HG02884 (cell line): Measurements from ENCODE around the gene WFDC11.
"Not testable (repeated sequence)": the region's sequence is repeated elsewhere in the genome, so short reads cannot be mapped to it uniquely, and the experiment has no call there.

ENCODE experiments used
- ATAC-seq: cut with Tn5 transposase; IDR thresholded peaks from one replicate; pipeline ENCODE4 v1.9.1; 2021; ENCODE audit warnings: mild to moderate bottlenecking, moderate library complexity; ENCODE audit not compliant: unreplicated experiment

Gene WFDC11

DNA sequence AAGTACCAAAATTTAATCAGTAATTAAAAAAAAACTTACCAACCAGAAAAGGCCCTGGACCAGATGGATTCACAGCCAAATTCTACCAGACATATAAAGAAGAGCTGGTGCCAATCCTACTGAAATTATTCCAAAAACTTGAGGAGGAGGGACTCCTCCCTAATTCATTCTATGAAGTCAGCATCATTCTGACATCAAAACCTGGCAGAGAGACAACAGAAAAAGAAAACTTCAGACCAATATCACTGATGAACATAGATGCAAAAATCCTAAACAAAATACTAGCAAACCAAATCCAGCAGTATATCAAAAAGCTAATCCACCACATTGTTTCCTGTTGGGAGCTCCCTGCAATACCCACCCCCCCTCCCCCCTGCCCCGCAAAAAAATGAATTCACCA lies at the start of gene WFDC11:
WFDC11 (minus strand) TSS at position 101 of the 400 bp plus-strand sequence. CDS start 19,639 bp downstream, outside the sequence.
- no peak for ATAC-seq

DNA sequence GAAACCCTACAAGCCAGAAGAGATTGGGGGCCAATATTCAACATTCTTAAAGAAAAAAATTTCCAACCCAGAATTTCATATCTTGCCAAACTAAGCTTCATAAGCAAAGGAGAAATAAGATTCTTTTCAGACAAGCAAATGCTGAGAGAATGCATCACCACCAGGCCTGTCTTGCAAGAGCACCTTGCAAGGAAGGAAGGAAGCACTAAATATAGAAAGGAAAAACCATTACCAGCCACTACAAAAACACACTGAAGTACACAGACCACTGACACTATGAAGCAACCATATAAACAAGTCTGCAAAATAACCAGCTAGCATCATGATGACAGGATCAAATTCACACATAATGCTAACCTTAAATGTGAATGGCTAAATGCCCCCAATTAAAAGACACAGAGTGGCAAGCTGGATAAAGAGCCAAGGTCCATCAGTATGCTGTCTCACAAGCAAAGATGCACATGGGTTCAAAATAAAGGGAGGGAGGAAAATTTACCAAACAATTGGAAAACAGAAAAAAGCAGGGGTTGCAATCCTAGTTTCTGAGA lies 46.2 kb upstream of the WFDC11 start:
- ATAC-seq: not testable (repeated sequence)

DNA sequence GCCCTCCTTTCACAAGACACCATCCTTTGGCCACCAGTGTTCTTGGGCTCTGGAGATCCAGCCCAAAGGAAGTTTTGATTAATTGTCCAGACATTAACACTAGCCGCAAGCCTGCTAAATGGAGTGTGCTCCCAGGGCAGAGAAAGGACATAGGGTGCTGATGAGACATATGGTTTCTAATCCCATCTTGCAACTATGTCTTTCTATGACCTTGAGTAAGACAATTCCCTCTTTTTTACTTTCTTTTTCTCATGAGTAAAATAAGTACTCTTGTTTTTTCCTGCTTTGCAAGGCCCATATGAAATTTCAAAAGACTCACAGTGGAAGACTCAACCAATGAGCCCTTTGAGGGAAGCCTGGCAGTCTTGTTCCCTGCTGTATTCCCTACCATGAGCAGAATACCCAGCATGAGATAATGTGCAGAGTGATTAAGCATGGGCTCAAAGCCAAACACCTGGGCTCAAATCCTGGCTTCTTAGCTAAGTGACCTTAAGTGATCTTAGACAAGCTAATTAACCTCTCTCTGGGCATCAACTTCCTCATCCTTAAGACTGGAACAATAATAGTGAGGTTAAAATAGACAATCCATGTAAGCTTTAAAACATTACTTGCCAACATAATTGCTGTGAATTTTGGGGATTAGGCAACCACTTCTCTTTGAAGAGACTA lies 35.1 kb upstream of the WFDC11 start, which contains the start of gene WFDC10B:
WFDC10B (minus strand) TSS at position 51 of the 669 bp plus-strand sequence. CDS start 19,027 bp downstream, outside the sequence.
- no peak for ATAC-seq

DNA sequence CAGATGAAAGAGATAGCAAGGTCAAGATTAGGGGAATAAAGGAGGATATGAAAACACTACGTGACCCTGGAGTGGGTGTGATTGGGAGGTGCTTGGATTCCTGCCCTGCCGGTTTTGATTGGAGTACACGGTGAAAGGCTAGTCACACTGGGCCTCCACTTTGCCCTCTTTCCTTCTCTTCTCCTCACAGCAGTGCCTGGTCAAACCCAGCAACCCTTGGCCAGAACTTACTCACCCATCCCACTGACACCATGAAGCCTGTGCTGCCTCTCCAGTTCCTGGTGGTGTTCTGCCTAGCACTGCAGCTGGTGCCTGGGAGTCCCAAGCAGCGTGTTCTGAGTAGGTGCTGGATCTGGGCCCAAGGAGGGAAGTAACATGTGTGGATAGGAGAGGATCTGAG lies 31.8 kb upstream of the WFDC11 start, which contains the start of gene WFDC13:
WFDC13 (plus strand) TSS at position 166 of the 400 bp plus-strand sequence; CDS start at position 252, 86 bp downstream.
- ATAC-seq: no peak

DNA sequence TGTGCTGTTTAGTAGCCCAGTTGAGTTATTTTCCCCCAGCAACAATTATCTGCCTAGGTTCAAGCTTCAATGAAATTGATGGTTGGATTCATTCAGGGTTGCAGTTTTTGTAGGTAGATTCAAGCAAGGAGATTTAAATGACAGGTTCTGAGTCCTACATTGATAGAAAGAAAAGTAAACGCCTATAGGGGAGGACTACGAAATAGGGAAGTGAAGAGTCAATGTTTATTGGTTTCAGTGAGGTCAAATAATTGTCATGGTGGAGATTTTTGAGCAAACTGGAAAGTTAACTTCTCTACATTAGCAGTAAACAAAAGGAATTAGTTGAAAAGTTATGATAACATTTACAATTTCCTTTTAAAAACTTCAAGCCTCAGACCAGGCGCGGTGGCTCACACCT lies 31.1 kb upstream of the WFDC11 start:
- no peak for ATAC-seq

DNA sequence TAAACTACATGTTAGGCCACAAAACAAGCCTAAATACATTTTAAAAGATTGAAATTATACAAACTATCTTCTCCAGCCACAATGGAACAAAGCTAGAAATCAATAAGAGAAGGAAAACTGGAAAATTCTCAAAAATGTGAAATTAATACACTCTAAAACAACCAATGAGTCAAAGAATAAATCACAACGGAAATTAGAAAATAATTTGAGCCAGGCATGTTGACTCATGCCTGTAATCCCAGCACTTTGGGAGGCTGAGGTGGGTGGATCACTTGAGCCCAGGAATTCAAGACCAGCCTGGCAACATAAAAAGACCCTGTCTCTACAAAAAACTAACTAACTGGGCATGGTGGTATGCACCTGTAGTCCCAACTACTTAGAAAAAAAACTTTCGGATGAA lies 25.5 kb upstream of the WFDC11 start:
- no peak for ATAC-seq

DNA sequence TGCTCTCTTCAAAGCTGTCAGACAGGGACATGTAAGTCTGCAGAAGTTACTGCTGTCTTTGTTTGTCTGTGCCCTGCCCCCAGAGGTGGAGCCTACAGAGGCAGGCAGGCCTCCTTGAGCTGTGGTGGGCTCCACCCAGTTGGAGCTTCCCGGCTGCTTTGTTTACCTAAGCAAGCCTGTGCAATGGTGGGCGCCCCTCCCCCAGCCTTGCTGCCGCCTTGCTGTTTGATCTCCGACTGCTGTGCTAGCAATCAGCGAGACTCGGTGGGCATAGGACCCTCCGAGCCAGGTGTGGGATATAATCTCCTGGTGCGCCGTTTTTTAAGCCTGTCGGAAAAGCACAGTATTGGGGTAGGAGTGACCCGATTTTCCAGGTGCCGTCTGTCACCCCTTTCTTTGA lies 23.3 kb upstream of the WFDC11 start:
- not testable (repeated sequence) for ATAC-seq

DNA sequence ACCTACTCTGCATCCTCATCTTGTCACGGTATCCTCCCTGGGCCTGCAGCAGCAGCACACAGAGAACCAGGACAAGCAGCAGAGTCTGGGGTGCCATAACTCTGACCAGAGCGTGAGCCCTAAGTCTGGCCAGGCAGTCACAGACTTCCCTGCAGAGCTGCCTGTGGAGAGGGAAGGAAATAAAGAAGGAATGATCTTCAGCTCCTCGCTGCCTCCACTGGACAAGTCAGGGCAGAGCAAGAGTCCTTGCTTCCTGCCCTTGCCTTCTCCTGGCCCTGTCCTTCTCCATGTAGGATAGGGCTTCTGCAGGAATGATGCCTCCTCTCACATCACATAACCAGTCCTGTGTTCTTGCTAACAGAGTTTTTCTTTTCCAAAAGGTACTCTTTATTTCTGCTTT lies 15.9 kb upstream of the WFDC11 start:
- no peak for ATAC-seq

DNA sequence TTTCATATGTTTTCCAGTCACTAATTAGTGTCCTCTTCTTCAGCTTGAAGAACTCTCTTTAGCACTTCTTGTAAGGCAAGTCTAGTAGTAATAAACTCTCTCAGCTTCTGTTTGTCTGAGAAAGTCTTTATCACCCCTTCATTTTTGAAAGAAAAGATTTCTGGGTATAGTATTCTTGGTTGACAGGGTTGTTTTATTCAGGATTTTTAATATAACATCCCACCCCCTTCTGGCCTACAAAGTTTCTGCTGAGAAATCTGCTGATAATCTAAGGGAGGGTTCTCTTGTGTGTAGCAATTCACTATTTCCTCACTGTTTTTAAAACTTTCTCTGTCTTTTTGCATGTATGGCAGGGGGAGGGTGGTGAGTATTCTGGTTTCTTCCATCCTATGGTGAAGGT lies 9.6 kb upstream of the WFDC11 start:
- no peak for ATAC-seq

DNA sequence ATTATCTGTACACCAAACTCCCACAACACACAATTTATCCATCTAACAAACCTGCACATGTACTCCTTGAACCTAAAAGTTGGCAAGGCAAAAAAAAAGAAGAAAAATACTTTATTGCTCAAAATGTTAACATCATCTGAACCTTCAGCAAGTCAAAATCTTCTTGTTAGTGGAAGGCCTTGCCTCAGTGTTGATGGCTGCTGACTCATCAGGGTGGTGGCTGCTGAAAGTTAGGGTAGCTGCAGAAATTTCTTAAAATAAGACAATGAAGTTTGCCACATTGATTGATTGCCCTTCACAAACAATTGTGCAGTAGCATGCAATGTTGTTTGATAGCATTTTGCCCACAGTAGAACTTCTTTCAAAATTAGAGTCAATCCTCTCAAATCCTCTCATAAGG lies 2.7 kb upstream of the WFDC11 start:
- ATAC-seq: no peak

DNA sequence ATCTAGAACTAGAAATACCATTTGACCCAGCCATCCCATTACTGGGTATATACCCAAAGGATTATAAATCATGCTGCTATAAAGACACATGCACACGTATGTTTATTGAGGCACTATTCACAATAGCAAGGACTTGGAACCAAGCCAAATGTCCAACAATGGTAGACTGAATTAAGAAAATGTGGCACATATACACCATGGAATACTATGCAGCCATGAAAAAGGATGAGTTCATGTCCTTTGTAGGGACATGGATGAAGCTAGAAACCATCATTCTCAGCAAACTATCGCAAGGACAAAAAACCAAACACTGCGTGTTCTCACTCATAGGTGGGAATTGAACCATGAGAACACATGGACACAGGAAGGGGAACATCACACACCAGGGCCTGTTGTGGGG lies 13.0 kb downstream of the WFDC11 start:
- not testable (repeated sequence) for ATAC-seq

DNA sequence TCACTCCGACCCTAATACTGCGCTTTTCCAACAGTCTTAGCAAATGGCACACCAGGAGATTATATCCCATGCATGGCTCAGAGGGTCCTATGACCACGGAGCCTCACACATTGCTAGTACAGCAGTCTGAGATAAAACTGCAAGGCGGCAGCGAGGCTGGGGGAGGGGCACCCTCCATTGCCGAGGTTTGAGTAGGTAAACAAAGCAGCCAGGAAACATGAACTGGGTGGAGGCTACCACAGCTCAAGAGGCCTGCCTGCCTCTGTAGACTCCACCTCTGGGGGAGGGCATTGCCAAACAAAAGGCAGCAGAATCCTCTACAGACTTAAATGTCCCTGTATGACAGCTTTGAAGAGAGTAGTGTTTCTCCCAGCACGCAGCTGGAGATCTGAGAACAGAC lies 18.3 kb downstream of the WFDC11 start:
- ATAC-seq: not testable (repeated sequence)

DNA sequence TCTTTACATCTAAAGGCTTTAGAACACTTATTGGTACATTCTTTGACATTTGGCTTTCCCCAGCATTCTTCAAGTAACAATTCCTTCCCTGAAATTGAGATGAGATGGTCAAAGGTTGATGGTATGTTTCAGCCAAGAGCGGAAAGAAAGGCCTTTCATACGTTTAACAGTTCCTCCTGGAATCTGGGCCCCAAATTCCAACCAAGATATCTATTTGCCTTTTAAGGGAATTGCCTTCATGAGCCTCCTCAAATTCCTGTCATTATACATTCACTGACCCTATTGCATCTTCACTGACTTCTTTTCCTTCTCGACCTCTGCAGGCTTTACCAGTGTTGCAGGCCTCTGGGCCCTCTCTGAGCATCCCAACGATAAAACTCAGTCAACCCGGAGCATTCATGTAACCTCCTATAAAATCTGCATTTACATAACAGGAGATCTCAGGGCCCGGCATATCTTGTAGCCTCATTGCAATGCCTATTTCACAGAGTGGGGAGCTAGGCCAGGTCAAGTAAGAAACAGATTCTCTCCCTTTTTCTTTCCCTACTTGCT lies 20.7 kb downstream of the WFDC11 start:
- ATAC-seq: no peak

DNA sequence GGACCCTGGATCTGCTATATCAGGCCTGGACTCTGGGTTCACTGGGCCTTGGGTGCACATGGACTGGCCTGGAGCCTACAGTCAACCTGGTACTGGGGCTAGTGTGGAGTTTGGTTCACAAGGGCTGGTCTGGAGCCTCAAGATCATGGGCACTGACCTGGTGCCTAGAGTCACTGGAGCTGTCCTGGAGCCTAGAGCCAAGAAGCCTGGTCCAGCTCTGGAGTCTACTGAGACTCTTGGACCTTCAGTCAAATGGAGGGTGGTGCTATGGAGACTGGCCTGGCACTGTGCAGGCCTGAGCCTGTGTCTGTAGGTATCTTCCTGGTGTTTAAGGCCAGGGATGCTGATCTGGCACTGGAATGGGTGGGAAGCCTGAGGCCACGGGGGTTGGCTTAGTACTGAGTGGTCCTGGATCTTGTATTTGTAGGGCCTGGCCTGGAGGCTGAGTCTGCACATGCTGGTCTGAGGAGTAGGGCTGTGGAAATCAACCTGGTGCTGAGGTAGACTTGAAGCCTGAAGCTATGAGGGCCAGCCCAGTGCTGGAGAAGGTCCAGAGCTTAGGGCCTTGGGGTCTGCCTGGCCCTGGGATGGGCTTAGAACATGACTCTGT lies 22.5 kb downstream of the WFDC11 start:
- no peak for ATAC-seq

DNA sequence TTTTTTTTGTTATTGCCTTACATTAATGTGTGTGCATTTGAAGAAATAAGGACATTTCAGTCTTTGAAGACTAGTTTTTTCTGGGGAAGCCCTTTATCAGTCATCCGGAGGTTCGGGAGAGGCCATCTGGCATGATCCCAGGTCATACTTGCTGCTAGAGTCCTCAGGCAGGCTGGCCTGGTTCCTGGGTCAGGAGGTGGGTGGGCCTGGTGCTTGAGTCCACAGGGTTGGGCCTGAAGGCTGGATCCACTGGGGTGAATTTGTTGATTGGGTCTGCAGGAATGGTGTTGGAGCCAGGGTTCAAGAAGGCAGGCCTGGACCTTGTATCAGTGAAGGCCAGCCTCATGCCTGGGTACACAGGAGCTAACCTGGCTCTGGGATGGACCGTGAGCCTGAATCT lies 23.2 kb downstream of the WFDC11 start:
- no peak for ATAC-seq

DNA sequence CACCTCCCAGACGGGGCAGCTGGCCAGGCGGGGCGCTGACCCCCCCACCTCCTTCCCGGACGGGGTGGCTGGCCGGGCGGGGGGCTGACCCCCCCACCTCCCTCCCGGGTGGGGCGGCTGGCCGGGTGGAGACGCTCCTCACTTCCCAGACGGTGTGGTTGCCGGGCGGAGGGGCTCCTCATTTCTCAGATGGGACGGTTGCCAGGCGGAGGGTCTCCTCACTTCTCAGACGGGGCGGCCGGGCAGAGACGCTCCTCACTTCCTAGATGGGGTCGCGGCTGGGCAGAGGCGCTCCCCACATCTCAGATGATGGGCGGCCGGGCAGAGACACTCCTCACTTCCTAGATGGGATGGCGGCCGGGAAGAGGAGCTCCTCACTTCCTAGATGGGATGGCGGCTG lies 24.2 kb downstream of the WFDC11 start:
- ATAC-seq: not testable (repeated sequence)

DNA sequence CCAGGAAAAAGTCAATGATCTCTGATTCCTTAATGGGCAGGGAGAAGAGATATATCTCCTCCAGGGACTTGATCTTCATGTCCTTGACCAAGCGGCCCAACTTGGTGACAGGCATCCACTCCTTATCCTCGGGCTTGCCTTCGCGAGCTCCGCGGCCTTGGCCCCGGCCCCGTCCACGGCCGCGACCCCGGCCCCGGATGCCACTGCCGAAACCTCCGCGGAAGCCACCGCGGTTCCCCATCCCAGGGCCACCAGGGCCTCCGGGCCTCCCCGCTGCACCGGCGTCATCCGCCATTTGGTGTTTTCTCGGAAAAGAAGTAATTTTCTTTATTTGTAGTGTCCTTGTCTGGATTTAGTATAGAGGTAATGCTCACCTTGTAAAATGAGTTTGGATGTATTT lies 29.0 kb downstream of the WFDC11 start:
- ATAC-seq: not testable (repeated sequence)

DNA sequence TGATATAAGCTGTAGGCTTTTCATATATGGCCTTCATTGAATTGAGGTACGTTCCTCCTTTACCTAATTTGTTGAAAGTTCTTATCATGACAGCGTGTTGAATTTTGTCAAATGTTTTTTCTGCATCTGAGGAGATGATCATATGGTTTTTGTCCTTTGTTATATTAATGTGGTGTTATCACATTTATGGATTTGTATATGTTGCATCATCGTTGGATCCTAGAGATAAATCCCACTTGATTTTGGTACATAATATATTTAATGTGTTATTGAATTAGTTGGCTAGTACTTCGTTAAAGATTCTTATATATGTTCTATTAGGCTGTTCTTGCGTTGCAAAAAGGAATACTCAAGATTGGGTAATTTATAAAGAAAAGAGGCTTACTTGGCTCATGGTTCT lies 30.4 kb downstream of the WFDC11 start:
- ATAC-seq: no peak

DNA sequence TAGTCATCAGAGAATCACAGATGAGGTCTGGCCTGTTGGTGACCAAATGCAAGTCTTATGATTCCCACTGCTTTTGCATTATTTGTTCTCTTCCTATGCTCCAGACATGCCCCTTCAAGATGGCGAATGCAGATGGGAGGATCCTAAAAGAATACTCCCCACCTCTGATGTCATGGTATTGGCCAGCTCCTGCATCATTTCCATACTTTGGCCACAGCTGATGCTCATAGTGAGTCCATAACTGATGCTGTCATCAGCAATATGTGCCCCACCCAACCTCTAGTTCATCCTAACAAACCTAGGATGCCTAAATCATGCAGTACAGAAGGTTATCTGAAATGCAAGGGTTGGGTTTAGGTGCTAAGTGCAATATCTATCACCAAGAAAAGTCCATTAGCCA lies 33.5 kb downstream of the WFDC11 start:
- ATAC-seq: no peak

DNA sequence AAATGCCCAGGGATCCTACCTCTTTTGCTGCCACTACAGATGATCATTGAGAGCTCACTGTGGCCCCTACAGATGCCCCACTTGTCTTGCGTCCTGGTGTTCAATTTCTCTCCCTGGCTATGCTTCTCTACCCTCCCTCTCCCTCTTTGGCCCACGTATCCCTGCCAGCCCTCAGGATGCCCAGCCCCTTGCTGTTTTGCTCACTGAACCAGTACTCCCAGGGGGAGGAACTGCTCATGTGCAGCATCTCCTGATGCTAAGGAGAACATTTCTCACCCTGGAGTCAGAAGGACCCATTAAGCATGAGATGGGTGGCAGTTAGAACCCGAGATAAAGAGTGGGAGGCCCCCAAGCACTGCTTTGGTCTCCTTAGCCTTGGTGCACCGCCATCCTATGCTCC lies 38.9 kb downstream of the WFDC11 start, which contains the start of gene WFDC9:
WFDC9 (minus strand) TSS at position 101 of the 400 bp plus-strand sequence. CDS start 21,103 bp downstream, outside the sequence.
- ATAC-seq: no peak

DNA sequence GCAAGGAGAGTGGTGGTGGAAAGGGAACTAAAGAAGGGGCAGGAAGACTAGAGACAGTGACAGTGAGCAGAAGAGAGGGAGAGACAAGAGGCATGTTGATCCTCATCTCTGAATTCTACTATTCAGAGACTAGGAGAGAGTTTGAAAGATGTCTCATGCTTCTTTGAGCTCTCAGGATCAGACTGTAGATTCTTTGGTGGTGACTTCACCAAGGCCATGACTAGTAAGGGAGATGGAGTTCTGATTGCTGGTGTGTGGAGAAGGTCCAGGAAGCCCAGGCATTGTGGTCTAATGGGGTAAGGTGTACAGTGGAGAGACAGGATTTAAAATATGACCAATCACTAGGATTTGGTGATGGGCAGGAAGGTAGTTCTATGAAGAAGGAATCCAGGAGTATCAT lies 39.7 kb downstream of the WFDC11 start:
- ATAC-seq: no peak
